ENCODE measurements around the gene EPB41.

DNA sequence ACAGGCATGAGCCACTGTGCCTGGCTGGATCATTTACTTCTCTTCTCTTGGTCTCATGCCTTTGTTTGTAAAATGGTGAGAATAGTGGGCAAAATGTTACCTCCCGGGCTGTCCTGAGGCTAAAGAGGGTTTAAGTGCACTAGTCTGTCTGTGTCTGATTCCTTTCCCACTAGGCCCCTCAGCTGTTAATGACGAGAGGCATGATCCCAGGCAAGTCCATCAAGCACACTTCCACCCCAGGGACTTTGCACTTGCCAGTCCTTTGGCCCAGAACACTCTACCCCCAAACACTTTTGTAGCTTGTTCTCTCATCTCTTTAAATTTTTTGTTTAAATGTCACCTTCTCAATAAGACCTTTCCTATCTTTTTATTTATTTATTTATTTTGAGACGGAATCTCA lies 13.8 kb upstream of the EPB41 start:
- no peak for TF ChIP-seq EZH2phosphoT487 (IDR thresholded peaks at IDR 0.05; ENCODE audit: low read depth, severe bottlenecking, unreplicated experiment)
- TF ChIP-seq, protein P1, sequence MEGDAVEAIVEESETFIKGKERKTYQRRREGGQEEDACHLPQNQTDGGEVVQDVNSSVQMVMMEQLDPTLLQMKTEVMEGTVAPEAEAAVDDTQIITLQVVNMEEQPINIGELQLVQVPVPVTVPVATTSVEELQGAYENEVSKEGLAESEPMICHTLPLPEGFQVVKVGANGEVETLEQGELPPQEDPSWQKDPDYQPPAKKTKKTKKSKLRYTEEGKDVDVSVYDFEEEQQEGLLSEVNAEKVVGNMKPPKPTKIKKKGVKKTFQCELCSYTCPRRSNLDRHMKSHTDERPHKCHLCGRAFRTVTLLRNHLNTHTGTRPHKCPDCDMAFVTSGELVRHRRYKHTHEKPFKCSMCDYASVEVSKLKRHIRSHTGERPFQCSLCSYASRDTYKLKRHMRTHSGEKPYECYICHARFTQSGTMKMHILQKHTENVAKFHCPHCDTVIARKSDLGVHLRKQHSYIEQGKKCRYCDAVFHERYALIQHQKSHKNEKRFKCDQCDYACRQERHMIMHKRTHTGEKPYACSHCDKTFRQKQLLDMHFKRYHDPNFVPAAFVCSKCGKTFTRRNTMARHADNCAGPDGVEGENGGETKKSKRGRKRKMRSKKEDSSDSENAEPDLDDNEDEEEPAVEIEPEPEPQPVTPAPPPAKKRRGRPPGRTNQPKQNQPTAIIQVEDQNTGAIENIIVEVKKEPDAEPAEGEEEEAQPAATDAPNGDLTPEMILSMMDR (IDR thresholded peaks at IDR 0.05; ENCODE audit: poor library complexity) = no peak

Measured in hepatocyte (in vitro differentiated cells).